SIG-M5 treated with dmso at 0.1 percent for 504 hours (cell line): ENCODE measurements around the gene C15orf39.
A peak's percentile ranks its signal among the peaks of the same experiment; 100 is the strongest.

Source experiments
- DNase-seq: peaks from one replicate; lab custom pipeline; 2025; ENCODE audit not compliant: unreplicated experiment; lab: John Stamatoyannopoulos, UW

Gene C15orf39

GRCh38 chr15:75195122-75195765, 6.4 kb upstream of the C15orf39 start:
- DNase-seq: no peak

DNA sequence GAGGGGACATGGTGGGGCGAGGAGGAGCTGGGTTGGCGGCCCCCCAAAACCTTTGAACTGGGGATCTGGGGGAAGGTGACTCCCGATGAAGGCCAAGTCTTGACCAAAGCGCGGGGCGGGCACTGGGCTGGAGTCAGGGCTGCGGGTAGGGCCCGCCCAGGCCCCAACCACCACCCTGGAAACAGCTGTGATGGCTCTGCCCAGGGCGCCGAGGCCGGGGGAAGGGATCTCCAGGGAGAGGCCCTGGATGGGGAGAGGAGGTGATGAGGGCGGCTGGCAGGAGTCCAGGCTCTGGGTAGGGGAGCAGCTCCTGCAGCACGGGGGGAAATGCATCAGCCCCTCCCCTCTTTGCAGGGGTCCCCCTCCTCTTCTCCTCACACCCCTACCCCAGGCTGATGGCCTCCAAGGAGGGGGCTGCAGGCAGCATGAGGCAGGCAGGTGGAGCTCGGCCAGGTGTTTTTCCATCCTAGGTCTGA, 5.9 kb upstream of the C15orf39 start:
- DNase-seq: no peak

- no peak for DNase-seq
Observed at GRCh38 chr15:75197062-75197630, 4.5 kb upstream of the C15orf39 start.

- peak; percentile 56 for DNase-seq
Observed at GRCh38 chr15:75198560-75199356, 2.9 kb upstream of the C15orf39 start.

- DNase-seq: no peak
Observed at GRCh38 chr15:75199357-75199940, 2.2 kb upstream of the C15orf39 start.

- no peak for DNase-seq
Observed at GRCh38 chr15:75200391-75200764, 1.3 kb upstream of the C15orf39 start.

DNA sequence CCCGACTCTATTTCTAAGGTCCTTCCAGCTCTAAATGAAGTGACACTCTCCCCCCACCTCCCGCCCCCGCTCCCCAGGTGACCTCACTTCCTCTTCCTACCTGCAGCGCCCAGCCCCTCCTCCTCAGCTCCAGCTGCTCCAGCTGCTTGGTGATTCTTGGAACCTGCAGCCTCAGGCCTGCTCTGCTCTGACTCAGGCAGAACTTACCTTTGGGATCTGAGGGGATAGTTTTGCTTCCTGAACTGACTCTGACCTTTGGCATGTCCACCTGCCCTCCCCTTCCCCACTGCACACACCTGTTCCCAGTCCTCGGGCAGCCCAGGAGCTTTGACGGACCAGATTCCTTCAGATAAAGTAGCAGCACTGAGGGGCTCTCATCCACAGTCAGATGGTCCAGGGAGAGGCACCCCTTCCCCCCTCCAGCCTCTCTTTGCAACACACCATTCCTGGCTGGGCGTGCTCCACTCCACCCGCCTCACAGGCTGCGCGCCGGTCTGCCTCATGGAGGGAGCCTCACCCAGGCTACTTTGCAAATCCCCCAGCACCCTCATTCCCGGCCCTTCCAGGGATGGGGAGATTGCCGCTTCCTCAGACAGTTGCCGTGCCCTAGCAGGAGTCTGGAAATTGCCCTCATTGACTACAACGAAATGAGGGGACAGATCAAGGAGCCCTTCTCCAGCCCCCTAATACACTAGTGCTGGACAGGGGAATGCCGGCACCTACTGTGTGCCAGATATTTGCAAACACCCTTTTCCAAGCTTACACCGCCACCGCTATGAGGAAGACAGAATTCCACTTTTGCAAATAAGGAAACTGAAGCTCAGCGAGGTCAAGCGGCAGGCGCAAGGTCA, 692 bp upstream of the C15orf39 start:
- DNase-seq: peak; percentile 14

DNA sequence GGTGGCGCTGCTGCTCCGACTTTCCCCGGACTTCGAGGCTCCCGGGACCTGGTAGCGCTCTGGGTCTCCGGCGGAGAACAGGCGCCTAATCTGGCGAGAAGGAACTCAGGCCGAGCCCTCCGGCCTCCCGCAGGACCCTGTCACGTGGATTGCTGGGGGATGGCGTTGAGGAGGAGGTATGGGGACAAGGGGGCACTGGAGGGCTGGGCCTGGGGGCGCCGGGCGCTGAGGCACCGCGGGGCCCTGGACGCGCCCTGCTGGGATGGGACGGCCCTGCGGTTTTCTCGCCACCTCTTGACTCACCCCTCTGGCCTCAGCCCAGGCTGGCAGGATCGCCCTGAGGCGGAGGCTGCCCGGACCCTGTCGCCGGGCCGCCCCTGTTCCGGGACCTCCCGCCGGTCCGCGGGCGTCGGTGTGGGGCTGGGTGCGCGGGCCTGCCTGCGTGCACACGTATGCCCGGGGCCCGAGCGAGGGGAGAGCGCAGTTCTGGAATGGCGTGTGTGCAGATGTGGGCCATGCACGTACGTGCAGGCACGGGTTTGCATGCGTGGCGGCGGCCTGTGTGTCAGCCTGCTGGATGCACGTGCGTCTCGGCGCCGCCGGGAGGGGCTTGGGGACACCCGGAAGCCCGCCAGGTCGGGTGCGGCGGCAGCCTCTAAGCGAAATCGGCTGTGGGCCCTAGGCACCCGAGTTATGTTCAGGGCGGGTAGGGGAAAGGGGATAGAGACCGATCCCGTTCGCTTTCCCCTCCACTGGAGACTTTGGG, 752 bp downstream of the C15orf39 start:
- DNase-seq: peak; percentile 61

GRCh38 chr15:75203017-75203907, 1.6 kb downstream of the C15orf39 start:
- no peak for DNase-seq

GRCh38 chr15:75203908-75204263, 2.2 kb downstream of the C15orf39 start:
- DNase-seq: no peak

DNA sequence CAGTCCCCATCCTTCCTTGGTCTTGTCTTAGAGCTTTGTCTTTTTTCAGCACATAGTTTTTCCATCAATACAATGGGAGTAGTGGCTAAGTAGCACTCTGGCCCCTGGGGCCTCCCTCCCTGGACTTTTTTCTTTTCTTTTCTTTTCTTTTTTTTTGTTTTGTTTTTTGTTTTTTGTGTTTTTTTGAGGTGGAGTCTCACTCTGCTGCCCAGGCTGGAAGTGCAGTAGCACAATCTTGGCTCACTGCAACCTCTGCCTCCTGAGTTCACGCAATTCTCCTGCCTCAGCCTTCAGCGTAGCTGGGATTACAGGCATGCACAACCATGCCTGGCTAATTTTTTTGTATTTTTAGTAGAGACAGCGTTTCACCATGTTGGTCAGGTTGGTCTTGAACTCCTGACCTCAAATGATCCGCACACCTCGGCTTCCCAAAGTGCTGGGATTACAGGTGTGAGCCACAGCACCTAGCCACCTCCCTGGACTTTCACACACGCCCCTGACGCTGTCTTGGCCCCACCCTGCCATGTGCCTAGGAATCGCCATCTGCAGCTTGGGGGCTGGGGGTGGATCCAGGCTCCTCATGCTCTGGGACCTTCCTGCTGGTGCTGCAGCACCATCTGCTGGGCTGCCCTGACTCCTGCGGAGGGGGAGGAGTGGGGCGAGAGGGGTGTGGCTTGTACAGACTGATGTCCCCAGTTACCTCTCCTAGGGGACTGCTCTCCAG, 2.8 kb downstream of the C15orf39 start:
- DNase-seq: peak; percentile 92

GRCh38 chr15:75205064-75205395, 3.3 kb downstream of the C15orf39 start:
- no peak for DNase-seq

DNA sequence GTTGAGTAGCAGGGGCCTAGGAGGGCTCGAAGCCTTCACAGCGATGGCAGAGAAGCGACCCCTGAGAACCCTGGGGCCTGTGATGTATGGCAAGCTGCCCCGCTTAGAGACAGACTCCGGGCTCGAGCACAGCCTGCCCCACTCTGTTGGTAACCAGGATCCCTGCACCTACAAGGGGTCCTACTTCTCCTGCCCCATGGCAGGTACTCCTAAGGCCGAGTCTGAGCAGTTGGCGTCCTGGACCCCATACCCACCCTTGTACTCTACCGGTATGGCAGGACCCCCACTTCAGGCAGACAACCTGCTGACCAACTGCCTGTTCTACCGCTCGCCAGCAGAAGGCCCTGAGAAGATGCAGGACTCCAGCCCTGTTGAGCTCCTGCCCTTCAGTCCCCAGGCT, 4.3 kb downstream of the C15orf39 start:
- no peak for DNase-seq

DNA sequence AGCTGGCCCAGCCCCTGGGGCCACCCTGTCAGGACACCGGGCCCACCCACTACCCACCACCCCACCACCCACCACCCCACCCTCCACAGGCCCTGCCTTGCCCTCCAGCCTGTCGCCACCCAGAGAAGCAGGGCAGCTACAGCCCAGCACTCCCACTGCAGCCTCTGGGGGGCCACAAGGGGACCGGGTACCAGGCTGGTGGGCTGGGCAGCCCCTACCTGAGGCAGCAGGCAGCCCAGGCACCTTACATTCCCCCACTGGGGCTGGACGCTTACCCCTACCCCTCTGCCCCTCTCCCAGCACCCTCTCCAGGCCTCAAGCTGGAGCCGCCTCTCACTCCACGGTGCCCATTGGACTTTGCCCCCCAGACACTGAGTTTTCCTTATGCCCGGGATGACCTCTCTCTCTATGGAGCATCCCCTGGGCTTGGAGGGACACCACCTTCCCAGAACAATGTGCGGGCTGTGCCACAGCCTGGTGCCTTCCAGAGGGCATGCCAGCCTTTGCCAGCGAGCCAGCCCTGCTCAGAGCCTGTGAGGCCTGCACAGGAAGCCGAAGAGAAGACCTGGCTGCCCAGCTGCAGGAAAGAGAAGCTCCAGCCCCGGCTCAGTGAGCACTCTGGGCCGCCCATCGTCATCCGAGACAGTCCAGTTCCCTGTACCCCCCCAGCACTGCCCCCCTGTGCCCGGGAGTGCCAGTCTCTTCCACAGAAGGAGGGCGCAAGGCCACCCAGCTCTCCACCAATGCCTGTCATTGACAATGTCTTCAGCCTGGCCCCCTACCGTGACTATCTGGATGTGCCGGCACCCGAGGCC, 5.3 kb downstream of the C15orf39 start:
- no peak for DNase-seq

DNA sequence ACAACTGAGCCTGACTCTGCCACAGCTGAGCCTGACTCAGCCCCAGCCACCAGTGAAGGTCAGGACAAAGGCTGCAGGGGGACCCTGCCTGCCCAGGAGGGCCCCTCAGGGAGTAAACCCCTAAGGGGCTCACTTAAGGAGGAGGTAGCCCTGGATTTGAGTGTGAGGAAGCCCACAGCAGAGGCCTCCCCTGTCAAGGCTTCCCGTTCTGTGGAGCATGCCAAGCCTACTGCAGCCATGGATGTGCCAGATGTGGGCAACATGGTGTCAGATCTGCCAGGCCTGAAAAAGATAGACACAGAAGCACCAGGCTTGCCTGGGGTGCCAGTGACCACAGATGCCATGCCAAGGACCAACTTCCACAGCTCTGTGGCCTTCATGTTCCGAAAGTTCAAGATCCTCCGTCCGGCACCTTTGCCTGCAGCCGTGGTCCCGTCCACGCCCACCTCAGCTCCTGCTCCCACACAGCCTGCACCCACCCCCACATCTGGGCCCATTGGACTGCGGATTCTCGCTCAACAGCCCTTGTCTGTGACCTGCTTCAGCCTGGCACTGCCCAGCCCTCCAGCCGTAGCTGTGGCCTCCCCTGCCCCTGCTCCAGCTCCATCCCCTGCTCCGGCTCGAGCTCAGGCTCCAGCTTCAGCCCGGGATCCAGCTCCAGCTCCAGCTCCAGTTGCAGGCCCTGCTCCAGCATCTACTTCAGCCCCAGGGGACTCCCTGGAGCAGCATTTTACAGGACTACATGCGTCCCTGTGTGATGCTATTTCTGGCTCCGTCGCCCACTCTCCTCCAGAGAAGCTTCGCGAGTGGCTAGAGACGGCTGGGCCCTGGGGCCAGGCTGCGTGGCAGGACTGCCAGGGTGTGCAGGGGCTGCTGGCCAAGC, 6.2 kb downstream of the C15orf39 start:
- no peak for DNase-seq

GRCh38 chr15:75208501-75209288, 7.0 kb downstream of the C15orf39 start:
- no peak for DNase-seq
